Measurements from ENCODE around the gene CHAMP1. TPM values are rescaled to one million over a fixed set of nuclear protein-coding genes. Genes with fewer than 3 reads are reported as not detected.
"Not testable (repeated sequence)": the region's sequence is repeated elsewhere in the genome, so short reads cannot be mapped to it uniquely, and the experiment has no call there.

Gene CHAMP1

DNA sequence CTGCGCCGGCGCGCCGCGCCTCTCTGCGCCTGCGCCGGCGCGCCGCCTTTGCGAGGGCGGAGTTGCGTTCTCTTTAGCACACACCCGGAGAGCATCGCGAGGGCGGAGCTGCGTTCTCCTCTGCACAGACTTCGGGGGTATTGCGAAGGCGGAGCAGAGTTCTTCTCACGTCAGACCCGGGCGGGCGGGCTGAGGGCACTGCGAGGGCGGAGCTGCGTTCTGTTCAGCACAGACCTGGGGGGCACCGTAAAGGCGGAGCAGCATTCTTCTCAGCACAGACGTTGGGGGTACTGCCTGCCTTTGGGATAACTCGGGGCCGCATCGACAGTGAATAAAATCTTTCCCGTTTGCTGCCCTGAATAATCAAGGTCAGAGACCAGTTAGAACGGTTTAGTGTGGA, 39.1 kb downstream of the CHAMP1 start:
- H3K27ac ChIP-seq (ENCODE audit: low read length, poor library complexity, severe bottlenecking); H4K8ac ChIP-seq (ENCODE audit: low read length); H2BK15ac ChIP-seq (ENCODE audit: low read depth, poor library complexity, severe bottlenecking); H3K79me1 ChIP-seq (replicated peaks; ENCODE audit: low read length, poor library complexity, severe bottlenecking); H2BK5ac ChIP-seq (ENCODE audit: low read depth, low read length, poor library complexity, severe bottlenecking); DNase-seq; H3K4ac ChIP-seq (ENCODE audit: low read depth in 1 of 2, low read length in 2 of 2); H4K91ac ChIP-seq (ENCODE audit: low read length); H2BK12ac ChIP-seq (ENCODE audit: low read length in 2 of 2); H3K36me3 ChIP-seq (ENCODE audit: control insufficient read depth in 1 of 2, insufficient read depth in 2 of 2, low read depth in 1 of 2, low read length in 2 of 2); H3K14ac ChIP-seq (ENCODE audit: low read length in 2 of 2); H3K23ac ChIP-seq (ENCODE audit: low read length in 2 of 2); H3K4me1 ChIP-seq (ENCODE audit: control insufficient read depth, insufficient read depth, low read depth, low read length); H2AK5ac ChIP-seq (ENCODE audit: low read length, severe bottlenecking); H3K18ac ChIP-seq (ENCODE audit: low read depth in 1 of 2, low read length in 2 of 2); H2BK120ac ChIP-seq (ENCODE audit: low read depth, low read length); H3K9me3 ChIP-seq (ENCODE audit: control insufficient read depth, low read length); H3K4me3 ChIP-seq (ENCODE audit: insufficient read depth in 1 of 2, low read depth in 1 of 2, low read length in 2 of 2); H3K27me3 ChIP-seq (ENCODE audit: control insufficient read depth in 1 of 2, insufficient read depth in 1 of 2, low read length in 2 of 2); H2AFZ ChIP-seq (ENCODE audit: low read depth, low read length); H3K9ac ChIP-seq (ENCODE audit: low read length); H3K4me2 ChIP-seq (ENCODE audit: low read length, poor library complexity, severe bottlenecking): not testable (repeated sequence)
- WGBS, result 95% methylated on average over 22 of the region's 38 CpGs

Small RNA genes within 50 kb of the gene (small RNA-seq; reads per million reads assigned to genes)
- gene MIR4502 (ENCODE audit: low read depth), result not detected

Data from mesenchymal stem cell (in vitro differentiated cells and primary cell).